GM19328 (cell line): ENCODE results near the gene NCDN.

Experiments
- ATAC-seq: cut with Tn5 transposase; IDR thresholded peaks from one replicate; pipeline ENCODE4 v1.9.1; 2021; ENCODE audit warnings: mild to moderate bottlenecking, moderate library complexity; ENCODE audit not compliant: unreplicated experiment

The NCDN gene

DNA sequence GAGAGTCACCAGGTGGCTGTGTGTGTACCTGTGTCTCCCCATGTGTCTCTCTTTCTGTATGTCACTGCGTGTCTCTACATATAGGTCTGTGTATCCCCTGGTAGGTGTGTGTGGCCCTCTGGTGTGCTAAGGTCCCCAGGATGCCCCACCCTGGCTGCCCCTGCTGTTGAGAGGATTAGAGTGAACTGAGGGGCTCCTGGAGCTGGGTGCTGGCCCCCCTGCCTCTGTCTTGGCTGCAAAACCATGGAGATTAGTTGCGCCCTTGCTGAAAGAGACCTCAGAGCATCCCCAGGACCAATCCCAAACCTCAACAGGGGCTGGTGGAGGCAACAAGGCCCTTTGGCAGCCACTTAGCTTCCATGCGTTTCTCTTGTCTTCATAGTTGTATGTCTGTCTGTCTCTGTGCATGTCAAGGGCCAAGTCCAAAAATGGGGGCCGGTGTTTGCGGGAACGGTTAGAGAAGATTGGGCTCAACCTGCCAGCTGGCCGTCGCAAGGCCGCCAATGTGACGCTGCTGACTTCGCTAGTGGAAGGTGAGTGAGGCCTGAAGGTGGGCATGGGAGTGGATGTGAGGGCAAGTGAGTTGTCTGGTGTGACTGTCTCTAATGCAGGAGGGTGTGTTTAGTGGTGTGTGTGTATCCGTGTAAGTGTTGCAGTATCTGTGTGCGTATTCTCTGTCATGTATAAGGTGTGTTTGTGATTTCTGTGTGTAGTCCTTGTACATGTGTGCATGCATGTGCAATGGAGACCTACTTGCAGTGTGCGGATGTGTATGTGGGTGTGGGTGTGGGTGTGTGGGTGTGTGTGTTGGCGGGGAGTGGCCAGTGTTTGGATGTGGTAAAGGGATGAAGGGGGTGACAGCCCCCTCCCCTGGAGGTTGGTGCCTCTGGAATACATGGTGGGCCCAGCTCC, 32.2 kb downstream of the NCDN start:
- no peak for ATAC-seq

GRCh38 chr1:35590476-35591040, 33.0 kb downstream of the NCDN start:
- no peak for ATAC-seq

DNA sequence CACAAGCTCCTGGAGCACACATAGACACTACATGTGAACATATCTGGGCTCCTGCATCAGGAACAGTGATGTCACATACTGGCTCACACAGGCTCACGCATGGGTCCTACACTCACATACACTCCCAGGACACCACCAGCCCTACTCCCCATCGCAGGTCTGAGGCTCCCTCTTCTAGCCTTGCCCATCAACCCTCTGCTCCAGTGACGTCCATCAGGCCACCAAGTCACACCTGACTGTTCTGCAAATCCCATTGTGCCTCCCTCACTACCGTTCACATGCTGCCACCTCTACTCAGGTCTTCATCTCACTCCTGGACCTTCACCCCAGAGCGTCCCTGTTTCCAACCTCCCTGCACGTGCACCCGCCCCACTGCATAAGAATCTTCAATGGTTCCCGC, 33.6 kb downstream of the NCDN start:
- no peak for ATAC-seq

- no peak for ATAC-seq
Observed at GRCh38 chr1:35592991-35593769, 35.6 kb downstream of the NCDN start.

DNA sequence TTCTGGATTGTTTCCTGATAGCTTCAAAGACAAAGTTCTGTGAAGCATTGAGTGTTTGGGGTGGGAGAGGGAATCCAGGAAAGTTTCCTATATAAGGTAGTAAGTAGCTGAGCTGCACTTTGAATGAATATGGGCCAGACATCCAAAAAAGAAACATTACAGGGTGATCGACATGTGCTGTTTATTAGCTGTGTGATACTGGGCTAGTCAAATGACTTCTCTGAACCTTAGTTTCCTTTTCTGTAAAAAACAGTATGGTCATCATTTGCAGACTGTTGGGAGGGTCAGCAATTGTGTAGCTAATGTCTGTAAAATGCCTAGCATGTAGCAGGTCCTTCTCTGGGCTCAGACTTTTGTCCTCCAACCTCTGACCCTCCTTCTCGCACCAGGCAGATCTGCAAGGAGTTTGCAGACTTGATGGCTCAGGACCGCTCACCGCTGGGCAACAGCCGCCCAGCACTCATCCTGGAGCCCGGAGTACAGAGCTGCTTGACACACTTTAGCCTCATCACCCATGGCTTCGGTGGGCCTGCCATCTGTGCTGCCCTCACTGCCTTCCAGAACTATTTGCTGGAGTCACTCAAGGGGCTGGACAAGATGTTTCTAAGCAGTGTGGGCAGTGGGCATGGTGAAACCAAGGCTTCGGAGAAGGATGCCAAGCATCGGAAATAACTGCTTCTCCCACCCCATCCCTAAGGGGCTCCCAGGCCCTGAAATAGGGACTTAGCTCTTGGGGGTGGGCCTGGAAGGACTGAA, 36.6 kb downstream of the NCDN start:
- no peak for ATAC-seq

DNA sequence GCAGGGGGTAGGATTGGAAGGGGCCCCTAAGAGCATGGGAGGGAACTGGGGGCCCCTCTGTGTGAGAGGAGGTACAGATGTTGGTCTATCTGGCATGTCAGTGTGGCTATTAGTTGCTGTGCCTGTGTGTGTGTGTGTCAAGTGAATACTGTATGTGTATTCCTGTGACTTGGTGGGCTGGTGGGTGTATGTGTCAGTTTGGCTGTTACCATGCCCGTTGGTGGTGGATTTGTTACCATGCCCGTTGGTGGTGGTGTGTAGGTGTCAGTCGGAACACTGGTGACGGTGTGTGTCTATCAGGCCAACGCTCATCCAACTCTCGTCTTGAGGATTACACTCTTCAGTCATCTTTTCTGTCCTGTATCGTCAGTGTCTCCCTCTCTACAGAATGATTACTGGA, 38.1 kb downstream of the NCDN start:
- no peak for ATAC-seq

GRCh38 chr1:35597870-35598269, 40.3 kb downstream of the NCDN start:
- no peak for ATAC-seq

DNA sequence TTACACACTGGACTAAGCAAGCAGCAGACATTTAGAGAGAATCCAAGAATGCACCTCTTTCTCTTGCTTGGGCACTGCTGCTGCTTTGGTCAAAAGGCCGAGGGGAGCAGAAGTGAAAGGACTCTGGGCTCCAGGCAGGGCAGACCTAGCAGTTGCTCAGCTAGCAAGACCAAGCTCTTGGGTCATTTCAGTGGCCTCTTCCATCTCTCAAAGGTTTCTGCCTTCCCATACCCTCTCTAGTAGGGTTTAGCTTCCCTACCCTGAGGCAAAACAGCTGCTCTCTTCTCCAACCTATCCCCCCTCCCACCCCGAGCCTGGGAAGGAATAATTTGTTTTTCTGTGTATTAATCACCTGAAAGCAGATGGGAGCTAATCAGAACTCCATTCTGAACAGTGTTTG, 41.3 kb downstream of the NCDN start:
- ATAC-seq = no peak

DNA sequence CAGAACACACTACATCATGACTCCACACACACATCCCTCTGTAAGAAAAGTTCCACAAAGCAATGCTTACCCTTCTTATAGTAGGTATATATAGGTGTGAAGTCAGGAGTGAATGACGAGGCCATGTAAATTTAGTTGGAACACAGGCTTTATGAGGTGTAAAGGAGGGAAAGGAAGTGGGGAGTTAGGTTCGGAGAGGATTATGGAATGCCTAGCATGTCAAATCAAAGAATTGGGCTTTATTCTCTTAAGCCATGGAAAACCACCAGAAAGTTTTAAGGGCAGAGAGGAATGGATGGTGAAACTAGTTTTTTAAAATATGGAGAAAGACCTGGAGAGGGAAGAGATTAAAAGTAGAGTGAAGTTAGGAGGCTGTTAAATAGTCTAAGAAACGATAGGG, 41.8 kb downstream of the NCDN start:
- no peak for ATAC-seq

- no peak for ATAC-seq
Observed at GRCh38 chr1:35600593-35600992, 43.0 kb downstream of the NCDN start.

DNA sequence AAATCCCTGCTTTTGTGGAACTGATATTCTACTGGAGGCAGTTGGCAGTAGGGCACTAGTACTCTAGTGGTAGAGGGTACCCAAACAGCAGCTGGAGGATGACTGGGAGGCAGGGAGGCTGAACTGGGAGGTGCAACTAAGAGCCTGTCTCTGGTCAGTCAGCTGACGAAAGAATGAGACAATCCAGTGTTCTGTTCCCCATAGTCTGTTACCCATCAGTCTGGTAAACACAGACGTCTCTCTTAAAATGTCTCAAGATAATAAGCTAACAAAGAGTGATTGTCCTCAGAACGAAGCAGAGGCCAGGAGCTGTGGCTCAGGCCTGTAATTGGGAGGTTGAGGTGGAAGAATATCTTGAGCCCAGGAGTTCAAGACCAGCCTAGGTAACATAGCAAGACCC, 45.9 kb downstream of the NCDN start:
- ATAC-seq = no peak

DNA sequence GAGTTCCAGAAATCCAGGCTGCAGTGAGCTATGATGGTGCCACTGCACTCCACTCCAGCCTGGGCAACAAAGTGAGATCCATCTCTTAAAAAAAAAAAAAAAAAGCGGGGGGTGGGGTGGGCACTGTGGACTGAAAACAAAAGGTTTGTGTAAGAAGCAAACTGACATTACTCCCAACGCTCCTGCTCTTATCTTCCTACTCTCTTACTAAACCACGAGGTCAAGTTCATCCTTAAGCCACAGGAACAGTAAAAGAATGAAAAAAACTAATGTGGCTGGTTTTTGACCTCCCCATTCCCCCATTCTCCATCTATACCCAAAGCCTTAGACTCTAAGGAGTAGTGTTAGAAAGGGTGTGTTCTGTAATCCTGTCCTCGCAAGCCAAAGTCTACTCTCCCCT, 46.3 kb downstream of the NCDN start:
- no peak for ATAC-seq

GRCh38 chr1:35605071-35605866, 47.7 kb downstream of the NCDN start:
- ATAC-seq = no peak

DNA sequence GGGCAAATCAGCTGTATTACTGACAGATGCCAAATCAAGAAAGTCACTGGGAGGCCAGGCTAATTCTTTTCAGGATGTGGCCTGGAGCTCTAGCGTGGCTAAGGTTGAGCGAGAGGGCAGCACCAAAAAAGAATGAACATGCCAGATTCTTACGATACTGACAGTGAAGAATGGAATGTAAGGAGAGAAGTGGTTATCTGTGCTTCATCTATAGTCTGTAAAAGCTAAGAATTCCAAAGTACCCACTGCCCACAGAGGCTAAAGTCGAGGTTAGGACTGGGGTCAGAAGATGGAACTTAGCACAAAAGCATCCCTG, 48.2 kb downstream of the NCDN start:
- no peak for ATAC-seq

DNA sequence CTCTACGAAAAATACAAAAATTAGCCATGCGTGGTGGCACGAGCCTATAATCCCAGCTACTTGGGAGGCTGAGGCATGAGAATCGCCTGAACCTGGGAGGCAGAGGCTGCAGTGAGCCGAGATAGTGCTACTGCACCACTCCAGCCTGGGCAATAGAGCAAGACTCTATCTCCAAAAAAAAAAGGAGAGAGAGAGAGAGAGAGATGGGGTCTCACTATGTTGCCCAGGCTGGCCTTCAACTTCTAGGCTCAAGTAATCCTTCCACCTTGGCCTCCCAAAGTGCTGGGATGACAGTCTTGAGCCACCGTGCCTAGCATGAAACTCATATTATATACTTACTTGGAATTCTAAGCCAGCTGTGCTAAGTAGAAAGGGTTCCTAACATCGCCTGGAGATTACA, 54.1 kb downstream of the NCDN start:
- ATAC-seq = no peak

DNA sequence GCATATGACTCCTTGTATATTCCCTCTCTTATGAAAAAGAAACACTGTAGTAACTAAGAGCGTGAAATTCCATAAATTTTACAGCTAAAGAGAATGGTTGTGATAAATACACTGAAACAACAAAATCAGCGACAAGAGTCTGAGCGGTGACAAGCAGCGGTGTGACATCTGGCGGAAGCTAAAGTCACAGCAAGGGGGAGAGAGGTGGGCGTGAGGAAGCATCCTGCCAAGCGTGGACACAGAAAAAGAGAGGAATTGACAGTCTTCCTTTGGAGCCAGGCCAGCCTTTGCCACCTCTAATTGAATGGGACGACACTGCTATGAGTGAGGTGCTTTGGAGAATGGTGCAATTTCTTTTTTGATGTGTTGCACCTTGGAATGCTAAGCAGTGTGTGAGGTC, 57.8 kb downstream of the NCDN start:
- ATAC-seq = no peak
